NCI-H748 (cell line): Measurements from ENCODE around the gene ABCB4.
"Not testable (repeated sequence)": the region's sequence is repeated elsewhere in the genome, so short reads cannot be mapped to it uniquely, and the experiment has no call there.

Source experiments
- DNase-seq: peaks from one replicate; lab custom pipeline; 2025; ENCODE audit not compliant: unreplicated experiment; lab: John Stamatoyannopoulos, UW

The ABCB4 gene

DNA sequence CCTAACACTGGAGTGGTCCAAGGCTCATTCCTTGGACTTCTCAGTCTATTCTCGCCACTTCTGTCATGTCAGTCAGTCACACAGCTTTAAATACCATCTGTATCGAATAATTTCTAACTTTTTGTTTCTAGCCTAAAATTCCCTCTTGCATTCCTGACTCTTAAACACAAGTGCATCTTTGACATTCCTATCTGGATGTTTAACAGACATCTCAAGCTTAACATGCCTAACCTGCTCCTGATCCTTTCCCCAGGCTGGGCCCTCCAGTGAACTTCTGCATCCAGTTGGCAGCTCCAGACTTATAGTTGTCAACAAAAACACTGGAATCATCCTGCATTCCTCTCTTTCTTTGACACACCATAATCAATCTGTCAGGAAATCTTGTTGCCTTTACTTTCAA, 4.5 kb upstream of the ABCB4 start:
- DNase-seq, result no peak

- no peak for DNase-seq
These were observed 688 bp upstream of the ABCB4 start for GRCh38 chr7:87476179-87476557.

GRCh38 chr7:87474533-87475358, 734 bp downstream of the ABCB4 start:
- DNase-seq, result no peak

- no peak for DNase-seq
These were observed 1.5 kb downstream of the ABCB4 start for GRCh38 chr7:87473986-87474385.

DNA sequence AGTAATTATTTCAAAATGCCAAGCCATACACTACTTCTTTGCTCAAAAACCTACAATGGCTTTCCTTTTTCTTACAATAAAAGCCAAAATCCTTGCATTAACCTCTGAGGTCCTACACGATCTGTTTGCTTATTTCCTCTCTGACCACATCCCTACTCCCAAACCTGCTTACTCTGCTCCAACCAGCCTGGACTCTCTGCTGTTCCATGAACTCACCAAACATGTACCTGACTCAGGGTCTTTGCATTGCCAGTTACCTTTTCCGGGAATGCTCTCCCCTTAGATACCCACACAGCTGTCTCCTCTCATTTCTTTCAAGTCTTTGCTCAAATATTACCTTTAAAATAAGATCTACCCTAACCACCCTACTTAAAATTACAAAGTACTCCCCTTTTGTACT, 2.3 kb downstream of the ABCB4 start:
- DNase-seq, result no peak

DNA sequence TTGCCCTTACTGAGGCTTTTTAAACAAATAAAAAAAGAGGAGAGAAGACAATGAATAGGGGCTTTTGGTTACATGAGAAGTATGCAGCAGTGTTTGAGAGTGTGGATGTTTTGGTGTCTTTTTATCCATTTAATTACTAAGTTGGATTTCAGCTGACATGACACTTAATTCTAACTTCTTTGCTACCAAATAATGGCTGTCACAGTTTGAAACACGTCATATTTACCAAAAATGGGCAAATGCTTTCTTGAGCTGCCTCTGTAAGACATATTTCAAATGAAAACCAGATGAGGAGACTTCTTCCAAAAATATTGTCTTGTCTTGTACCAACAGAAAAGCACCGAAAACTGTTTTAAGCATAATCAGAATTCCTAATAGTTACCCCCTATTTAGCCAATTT, 4.0 kb downstream of the ABCB4 start:
- no peak for DNase-seq

DNA sequence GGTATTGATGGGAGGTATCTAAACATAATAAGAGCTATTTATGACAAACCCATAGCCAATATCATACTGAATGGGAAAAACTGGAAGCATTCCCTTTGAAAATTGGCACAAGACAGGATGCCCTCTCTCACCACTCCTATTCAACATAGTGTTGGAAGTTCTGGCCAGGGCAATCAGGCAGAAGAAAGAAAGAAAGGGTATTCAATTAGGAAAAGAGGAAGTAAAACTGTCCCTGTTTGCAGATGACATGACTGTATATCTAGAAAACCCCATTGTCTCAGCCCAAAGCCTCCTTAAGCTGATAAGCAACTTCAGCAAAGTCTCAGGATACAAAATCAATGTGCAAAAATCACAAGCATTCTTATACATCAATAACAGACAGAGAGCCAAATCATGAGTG, 6.3 kb downstream of the ABCB4 start:
- DNase-seq, result not testable (repeated sequence)

GRCh38 chr7:87465534-87465880, 10.0 kb downstream of the ABCB4 start:
- not testable (repeated sequence) for DNase-seq

DNA sequence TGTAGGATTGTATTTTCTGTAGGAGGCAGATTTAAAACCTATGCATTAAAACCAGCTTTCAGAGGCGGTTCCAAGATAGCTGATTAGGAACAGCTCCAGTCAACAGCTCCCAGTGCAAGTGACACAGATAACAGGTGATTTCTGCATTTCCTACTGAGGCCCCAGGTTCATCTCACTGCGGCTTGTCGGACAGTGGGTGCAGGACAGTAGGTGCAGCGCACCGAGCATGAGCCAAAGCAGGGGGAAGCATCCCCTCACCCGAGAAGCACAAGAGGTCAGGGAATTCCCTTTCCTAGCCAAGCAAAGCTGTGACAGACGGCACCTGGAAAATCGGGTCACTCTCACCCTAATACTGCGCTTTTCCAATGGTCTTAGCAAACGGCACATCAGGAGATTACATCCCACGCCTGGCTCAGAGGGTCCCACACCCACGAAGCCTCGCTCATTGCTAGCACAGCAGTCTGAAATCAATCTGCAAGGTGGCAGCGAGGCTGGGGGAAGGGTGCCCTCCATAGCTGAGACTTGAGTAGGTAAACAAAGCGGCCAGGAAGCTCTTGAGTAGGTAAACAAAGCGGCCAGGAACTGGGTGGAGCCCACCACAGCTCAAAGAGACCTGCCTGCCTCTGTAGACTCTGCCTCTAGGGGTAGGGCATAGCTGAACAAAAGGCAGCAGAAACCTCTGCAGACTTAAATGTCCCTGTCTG, 10.5 kb downstream of the ABCB4 start:
- peak; percentile 89 for DNase-seq

GRCh38 chr7:87463982-87464381, 11.5 kb downstream of the ABCB4 start:
- no peak for DNase-seq

DNA sequence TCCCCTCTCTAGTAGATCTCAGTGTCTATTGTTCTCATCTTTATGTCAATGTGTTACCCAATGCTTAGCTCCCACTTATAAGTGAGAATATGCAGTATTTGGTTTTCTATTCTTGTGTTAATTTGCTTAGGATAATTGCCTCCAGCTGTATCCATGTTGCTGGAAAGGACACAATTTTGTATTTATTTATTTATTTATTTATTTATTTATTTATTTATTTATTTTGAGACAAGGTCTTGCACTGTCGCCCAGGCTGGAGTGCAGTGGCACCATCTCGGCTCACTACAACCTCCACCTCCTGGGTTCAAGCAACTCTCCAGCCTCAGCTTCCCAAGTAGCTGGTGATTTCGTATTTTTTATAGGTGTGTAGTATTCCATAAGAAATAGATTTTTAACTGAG, 15.0 kb downstream of the ABCB4 start:
- not testable (repeated sequence) for DNase-seq

DNA sequence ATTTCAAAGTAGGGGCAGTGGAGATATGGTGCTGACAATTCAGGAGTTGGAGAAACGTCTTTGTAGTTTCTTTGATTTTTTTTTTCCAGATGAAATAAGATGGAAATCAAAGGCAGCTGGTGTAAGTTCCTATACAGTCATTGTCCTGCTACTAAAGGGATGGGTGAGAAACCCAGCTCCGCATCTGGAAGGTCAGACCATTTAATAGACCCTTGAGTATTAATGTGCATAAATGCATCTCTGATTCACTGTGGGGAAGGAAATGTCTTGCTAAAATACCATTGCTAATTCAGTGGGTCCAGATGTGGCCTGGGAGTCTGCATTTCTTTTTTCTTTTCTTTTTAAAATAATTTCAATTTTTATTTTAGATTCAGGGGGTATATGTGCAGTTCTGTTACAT, 15.5 kb downstream of the ABCB4 start:
- DNase-seq, result no peak

GRCh38 chr7:87458148-87458547, 17.3 kb downstream of the ABCB4 start:
- DNase-seq, result peak; percentile 25

DNA sequence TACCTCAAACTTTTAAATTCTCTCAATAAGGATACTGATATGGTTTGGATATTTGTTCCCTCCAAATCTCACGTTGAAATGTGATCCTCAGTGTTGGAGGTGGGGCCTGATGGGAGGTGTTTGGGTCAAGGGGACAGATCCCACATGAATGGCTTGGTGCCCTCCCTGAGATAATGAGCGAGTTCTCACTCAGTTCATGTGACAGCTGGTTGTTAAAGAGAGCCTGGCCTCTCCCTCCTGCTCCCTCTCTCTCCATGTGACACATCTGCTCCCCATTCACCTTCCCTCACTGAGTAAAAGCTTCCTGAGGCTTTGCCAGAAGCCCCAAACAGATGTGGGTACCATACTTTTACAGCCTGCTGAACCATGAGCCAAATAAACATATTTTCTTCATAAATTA, 19.2 kb downstream of the ABCB4 start:
- peak; percentile 63 for DNase-seq

DNA sequence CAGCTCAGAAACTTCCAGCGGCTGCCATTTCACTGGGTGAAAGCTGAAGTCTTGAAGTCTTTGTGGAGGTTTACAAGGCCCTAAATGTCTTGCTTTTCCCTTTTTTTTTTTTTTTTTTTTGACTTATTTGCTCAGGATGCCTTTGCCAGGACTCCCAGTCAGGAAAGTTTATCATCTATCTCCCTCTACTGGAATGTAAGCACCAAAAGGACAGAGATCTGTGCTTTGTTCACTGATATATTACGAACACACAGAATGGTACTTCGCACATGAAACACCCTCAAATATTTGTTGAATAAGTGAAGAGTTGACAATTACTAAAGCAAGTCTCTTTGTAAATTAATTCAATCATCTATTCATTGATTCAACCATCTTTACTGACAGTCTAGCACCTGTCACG, 23.2 kb downstream of the ABCB4 start:
- DNase-seq, result no peak

- DNase-seq, result no peak
These were observed 24.3 kb downstream of the ABCB4 start for GRCh38 chr7:87451187-87451586.

DNA sequence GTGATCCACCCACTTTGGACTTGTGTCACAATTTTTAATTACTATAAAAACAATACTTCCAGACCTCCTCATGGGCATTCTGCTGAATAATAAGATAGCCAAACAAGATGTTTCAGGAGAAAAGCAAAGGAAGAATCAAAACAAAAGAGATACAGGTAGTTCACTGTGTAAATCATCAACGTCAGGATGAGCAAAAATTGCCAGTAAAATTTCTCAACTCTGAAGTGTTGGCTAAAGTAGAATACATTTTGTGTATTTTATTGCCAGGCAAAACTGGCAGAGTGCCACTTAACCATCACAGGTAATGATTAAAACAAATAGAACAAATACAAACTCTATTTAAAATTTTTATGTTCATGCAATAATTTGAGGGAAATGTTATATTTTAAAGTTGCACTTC, 24.8 kb downstream of the ABCB4 start:
- no peak for DNase-seq

DNA sequence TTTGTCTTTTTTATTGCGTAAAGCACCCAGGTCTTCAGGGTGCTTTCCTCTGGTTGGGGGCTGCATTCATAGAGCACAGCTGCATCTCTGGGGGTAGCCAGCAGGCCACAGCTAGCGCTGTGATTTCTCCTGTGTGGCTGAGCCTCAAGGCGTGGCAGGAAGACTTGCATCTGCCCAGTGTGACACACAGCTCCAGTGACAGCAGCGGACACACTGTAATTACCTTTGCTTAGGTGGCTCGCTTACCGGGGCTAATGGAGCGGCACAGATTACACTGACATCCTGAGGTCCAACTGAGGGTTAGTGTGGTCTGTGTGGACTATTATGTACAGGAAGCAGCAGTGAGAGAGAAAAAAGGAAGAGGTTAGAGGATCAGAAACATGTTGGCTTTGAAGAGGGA, 27.1 kb downstream of the ABCB4 start:
- peak; percentile 88 for DNase-seq

DNA sequence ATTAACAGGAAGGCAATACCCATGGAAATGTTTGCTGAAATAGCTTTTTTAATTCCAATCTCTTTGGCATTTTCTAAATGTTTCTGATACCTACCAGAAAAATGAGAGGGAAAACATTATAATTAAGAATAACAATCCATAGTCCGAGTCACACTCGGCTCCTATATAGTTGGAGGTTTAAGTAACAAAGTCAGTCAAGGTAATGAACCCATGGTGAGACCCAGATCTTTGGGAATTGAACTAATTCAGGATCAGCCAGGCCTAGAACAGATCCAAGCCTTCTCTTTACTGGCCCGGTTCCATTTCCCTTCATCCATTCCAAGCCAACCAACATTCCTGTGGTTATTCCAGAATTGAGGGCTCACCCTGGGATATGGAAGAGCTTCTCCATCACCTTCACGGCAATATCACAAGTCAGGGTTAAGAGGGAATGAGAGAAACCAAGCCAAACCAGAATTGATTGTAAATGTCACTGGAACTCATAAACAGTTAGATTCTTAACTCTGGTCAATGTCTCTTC, 28.3 kb downstream of the ABCB4 start:
- DNase-seq, result no peak

DNA sequence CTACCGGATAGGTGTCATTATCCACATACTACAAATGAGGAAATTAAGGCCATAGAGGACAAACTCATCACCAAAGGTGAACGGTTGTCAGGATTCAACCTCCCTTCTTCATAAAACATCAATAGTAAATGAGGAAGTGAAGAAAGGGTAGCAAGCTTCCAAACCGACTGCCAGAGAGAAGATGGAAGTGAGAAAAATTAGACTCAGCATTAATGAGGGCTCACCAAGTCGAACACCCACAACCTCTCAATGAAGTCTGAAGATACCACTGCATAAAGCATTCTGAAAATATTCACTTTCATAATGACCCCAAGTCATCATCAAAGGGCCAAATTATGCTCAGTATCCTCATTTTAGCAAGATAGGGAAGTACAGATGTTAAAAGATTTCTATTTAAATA, 29.6 kb downstream of the ABCB4 start:
- DNase-seq, result no peak

GRCh38 chr7:87435546-87435945, 39.9 kb downstream of the ABCB4 start:
- no peak for DNase-seq

DNA sequence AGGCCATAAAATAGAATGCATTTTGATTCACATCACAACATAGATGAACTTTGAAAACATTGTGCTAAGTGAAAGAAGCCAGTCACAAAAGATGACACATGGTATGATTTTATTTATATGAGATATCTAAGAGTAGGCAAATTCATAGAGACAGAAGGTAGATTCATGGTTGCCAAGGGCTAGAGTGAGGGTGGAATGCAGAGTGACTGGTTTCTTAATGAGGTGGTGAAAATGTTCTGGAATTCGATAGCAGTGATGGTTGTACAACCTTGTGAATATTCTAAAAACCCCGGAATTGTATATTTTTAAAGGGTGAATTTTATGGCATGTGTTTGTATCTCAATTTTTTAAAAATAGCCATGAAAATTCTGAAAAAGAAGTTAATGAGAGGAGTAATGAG, 42.9 kb downstream of the ABCB4 start:
- DNase-seq, result no peak
